G401.6 (cell line): Measurements from ENCODE around the gene CHPF2.
A peak's percentile ranks its signal among the peaks of the same experiment; 100 is the strongest.

Experiments used
- FAIRE-seq: peaks from 2 replicates; lab custom pipeline; 2012; peaks lifted over from hg19 to GRCh38; lab: Jason Lieb, UNC

Gene CHPF2

GRCh38 chr7:151235091-151235787 lies 3.0 kb downstream of the CHPF2 start:
- FAIRE-seq: no peak

GRCh38 chr7:151236406-151236805 lies 4.1 kb downstream of the CHPF2 start:
- FAIRE-seq: no peak

GRCh38 chr7:151237244-151238189 lies 5.2 kb downstream of the CHPF2 start:
- FAIRE-seq: no peak

GRCh38 chr7:151238190-151238810 lies 6.0 kb downstream of the CHPF2 start:
- FAIRE-seq: no peak

GRCh38 chr7:151238924-151239836 lies 6.9 kb downstream of the CHPF2 start:
- FAIRE-seq: no peak

GRCh38 chr7:151239837-151240459 lies 7.7 kb downstream of the CHPF2 start:
- FAIRE-seq: no peak

GRCh38 chr7:151240536-151240935 lies 8.3 kb downstream of the CHPF2 start:
- FAIRE-seq: no peak

- FAIRE-seq: no peak
Measured at GRCh38 chr7:151240942-151241754, 8.9 kb downstream of the CHPF2 start.

- FAIRE-seq: no peak
Measured at GRCh38 chr7:151241755-151242096, 9.4 kb downstream of the CHPF2 start.

- no peak for FAIRE-seq
Measured at GRCh38 chr7:151242159-151243044, 10.1 kb downstream of the CHPF2 start.

- FAIRE-seq: no peak
Measured at GRCh38 chr7:151243045-151243349, 10.7 kb downstream of the CHPF2 start.

- no peak for FAIRE-seq
Measured at GRCh38 chr7:151243408-151244195, 11.3 kb downstream of the CHPF2 start.

GRCh38 chr7:151244196-151244840 lies 12.0 kb downstream of the CHPF2 start:
- FAIRE-seq: peak; percentile 94

GRCh38 chr7:151244841-151245346 lies 12.6 kb downstream of the CHPF2 start:
- FAIRE-seq: no peak

GRCh38 chr7:151245360-151246101 lies 13.2 kb downstream of the CHPF2 start:
- FAIRE-seq: no peak

GRCh38 chr7:151246102-151246850 lies 14.0 kb downstream of the CHPF2 start:
- FAIRE-seq: peak; percentile 55
